GM08714 (cell line): Measurements from ENCODE around the gene PAIP2.
A peak's percentile ranks its signal among the peaks of the same experiment; 100 is the strongest.

Experiments used
- H3K4me3 ChIP-seq: fragments of 200-500 bp; sonication (Bioruptor generic); 2 replicates; pipeline ENCODE4 v1.5.1; 2014; ENCODE audit warnings: mild to moderate bottlenecking, low read length, inconsistent platforms
- ZNF274 ChIP-seq: IDR thresholded peaks from 2 replicates; pipeline ENCODE4 v1.6.1; 2012; ENCODE audit warnings: mild to moderate bottlenecking, low read depth, low read length

Gene PAIP2

DNA sequence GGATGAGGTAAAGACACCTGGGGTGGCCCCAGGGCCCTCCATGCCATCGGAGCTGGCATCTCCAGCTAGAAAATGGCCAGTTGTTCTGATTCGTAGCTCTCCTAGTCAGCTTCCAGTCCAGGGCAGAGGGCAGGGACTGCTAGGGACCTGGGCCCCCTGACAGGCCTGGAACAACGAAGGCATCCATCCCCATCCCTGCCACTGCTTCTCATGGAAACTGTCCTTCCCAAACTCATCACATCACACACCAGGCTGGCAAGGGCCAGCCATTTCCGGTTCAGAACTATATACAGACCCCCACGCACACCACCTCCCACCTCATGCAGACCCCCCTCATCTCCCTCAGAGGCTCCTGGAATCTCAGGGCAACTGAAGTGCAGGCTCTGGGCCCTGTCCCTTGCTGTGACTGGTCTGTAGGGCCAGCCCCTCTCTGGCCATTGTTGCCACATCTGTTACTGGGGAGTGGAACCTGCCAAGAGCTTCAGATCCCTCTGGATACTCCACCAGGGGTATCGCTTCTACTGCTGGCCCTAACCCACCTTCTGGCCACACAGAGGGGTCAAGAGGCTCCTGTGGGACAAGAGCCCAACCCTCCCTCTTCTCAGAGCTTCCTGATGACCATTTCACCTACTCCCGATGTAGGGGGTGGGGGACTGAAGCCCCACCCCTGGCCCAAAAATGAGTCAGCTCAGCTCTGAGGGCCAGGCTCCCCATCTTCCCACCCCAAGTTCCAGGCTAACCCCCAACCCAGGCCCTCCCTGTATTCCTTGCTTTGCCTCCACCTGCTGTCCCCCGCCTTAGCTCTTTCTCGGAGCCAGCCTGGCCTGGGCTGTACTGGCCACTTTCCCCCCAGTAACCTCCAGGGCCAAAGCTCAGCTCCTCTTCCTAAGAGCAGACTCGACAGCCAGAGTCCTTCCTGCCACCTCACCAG, 49.2 kb downstream of the PAIP2 start:
- no peak for TF ChIP-seq ZNF274
- peak overlapping the region; percentile 55; the same call in 1 of the 2 replicates for H3K4me3 ChIP-seq

DNA sequence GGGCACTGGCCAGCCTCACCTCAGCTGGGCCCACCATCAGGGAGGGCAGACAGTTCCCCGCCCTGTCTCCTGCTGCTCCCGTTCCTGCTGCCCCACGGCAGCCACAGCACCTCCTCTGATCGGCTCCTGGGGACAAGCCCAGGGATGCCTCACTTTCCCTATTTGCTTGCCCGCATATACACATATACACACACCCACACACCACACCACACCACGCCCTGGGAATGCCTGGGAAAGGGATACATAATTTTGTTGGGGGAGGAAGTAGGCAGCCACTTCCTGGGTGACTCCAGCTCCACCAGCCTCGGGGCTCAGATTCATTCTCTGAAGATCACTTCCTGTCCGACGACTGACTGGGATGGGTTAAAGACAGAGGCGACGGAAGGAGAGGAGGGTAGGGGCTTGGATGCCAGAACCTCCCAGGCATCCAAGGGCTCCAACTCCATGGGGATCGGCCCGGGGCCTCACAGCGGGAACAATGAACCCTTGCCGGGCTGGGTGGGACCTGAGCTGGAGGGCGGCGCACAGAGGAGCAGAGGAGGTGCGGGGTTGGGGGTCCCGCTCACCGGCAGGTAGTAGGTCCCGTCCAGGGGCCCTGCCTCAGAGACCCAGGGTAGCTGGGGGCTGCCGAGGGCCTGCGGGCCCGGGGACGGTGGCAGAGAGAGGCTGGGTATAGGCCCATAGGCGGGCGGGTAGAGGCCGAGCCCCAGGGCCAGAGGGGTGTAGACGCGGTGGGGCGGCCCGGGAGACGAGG, 50.1 kb downstream of the PAIP2 start:
- TF ChIP-seq ZNF274 = no peak
- H3K4me3 ChIP-seq = peak overlapping the region; percentile 55; the same call in 1 of the 2 replicates

DNA sequence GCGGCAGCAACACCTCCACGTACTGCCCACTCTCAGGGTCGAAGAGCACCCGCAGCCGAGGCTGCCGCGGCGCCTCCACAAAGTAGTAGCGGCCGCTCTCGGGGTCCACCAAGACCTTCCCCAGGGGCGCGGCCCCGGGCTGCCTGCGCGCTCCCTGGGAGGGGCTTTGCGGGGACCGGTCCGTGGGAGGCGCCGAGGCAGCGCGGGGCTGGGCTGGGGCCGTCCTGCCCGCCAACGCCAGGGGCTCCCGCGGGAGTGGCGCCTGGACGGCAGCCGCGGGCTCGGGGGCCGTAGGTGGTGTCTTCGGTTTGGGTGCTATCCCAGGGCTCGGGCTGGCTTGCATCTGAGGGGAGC, 50.6 kb downstream of the PAIP2 start:
- peak overlapping the region; percentile 55; the same call in 1 of the 2 replicates for H3K4me3 ChIP-seq
- no peak for TF ChIP-seq ZNF274

DNA sequence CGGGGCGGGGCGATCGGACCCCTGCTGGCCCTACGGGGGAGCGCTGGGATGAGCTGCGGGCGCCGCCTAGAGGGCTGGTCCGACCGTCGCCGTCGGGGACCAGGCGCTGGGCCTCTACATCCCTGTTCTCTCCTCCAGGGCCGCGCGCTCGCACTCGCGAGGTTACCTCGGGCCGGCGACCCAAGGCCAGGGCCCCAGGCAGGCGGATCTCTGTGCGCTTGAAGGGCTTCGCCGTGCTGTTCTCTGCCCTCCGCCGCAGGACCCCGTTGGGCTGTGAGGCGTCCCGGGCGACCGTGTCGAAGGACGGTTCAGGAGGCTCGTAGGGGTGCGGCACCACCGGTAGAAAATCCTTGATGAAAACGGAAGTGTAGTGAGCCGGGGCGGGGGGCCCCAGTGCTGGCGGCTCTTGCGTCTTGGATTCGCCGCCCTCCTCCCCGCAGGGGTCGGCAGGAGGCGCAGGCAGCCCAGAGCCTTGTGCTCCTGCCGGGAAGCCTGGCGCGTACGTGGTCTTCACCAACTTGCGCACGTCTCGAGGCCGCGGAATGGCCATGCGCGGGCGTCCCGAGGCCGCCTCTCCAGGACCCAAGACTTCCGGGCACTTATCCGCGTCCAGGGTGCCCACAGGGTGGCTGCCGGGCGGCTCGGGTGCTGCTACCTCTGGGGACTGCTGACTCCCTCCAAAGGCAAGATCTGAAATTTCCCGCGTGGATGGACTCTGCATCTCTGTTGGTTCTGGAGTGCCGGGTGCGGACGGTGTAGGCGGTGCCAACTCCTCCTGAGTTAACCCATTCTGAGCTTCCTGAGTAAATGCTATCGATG, 51.2 kb downstream of the PAIP2 start:
- no peak for TF ChIP-seq ZNF274
- peak overlapping the region; percentile 55; the same call in 1 of the 2 replicates for H3K4me3 ChIP-seq

DNA sequence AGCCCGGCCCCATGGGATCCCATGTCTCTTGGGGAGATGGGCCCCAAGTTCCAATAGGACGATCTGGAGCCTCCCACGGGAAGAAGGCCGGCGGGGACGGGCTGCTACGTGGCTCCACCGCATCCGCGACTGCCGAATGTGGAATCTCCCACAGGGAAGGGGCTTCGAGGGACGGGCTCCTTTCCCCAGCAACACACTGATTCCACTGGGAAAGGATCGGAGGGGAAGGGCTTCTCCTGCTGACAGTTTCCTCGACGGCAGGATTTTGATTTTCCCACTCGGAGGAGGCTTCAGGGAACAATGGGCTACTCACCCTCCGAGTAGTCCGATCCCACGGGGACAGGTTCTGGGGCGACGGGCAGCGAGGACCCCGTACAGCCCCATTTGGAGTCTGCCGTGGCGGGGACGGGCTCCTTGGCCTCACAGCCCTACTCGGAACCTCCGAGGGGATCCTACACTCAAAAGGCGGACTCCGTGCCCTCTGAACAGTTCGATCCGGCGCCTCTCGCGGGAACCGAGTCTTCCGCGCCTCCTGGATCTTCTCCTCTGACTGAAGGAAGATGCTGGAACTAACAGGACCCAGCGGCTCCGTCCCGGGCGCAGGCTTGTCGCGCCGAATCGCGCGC, 52.0 kb downstream of the PAIP2 start:
- no peak for TF ChIP-seq ZNF274
- peak overlapping the region; percentile 55; the same call in 1 of the 2 replicates for H3K4me3 ChIP-seq

DNA sequence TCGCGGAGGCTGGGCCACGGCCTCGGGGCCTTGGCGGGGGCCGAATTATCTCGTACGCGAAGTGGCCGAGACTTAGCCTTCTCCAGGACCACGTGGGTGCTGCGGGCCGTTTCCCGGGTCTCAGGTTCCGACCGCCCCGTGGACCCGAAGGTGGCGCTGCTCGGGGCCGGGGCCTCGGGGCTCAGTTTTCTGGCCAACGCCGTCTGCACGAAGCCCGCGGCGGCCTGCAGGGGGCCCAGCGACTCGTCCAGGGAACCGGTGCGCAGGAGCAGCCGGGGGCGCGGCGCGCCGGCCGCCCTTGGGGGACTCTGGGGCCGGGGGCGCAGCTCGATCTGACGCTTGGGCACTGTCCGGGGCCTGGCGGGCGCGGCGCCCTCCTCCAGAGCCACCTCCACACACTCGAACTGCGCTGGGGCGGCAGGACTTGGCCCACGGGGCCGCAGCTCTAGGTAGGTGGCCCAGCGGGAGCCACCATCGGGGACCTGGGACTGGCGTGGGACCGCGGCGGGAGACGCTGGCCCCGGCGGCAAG, 52.5 kb downstream of the PAIP2 start:
- H3K4me3 ChIP-seq = peak overlapping the region; percentile 55; the same call in 1 of the 2 replicates
- no peak for TF ChIP-seq ZNF274

DNA sequence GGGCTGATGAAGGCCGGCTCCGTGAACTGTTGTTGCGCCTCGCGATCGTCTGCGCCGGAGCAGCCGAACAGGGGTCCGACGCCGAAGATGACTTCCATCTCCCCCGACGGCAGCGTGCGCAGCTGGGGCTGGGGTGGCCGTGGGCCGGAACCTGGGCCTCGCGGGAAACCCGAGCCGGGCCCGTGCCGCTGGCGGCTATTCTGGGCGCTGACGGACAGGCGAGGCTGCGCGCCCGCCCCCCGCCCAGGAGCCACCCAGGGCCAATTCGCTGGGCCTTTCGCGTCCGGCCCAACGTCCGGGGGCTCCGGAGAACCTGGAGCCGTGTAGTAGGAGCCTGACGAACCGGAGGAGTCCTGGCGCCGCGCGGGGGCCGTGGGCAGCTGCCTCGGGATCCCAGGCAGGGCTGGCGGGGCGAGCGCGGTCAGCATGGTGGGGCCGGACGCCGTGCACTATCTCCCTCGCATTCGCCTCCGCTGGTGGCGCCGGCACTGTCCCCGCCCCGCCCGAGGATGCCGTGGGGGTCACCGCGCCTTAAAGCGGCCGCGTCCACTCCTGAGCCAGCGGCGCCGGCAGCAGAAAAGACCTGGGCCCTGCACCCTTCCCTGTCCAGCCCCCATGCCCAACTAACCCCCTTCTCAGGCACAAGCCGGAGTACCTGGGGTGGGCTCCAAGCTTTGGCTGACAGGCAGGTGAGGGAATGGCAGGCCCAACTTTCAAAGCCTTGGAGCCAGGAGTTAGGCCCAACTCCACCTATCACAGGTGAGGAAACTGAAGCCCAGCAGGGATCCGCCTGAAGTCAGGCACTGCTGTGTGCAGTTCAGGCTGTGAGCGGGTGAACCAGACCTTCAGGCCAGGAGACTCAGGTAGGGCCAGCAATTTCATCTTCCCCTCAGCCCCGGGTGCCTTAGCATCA, 53.3 kb downstream of the PAIP2 start, which contains the start of gene PROB1:
Gene PROB1, minus strand, starts transcription at position 451 of the 913 bp plus-strand sequence. Its CDS starts 23 bp downstream, at position 428.
- peak within 1 kb of the TSS; percentile 55; the same call in 1 of the 2 replicates for H3K4me3 ChIP-seq
- TF ChIP-seq ZNF274 = no peak

DNA sequence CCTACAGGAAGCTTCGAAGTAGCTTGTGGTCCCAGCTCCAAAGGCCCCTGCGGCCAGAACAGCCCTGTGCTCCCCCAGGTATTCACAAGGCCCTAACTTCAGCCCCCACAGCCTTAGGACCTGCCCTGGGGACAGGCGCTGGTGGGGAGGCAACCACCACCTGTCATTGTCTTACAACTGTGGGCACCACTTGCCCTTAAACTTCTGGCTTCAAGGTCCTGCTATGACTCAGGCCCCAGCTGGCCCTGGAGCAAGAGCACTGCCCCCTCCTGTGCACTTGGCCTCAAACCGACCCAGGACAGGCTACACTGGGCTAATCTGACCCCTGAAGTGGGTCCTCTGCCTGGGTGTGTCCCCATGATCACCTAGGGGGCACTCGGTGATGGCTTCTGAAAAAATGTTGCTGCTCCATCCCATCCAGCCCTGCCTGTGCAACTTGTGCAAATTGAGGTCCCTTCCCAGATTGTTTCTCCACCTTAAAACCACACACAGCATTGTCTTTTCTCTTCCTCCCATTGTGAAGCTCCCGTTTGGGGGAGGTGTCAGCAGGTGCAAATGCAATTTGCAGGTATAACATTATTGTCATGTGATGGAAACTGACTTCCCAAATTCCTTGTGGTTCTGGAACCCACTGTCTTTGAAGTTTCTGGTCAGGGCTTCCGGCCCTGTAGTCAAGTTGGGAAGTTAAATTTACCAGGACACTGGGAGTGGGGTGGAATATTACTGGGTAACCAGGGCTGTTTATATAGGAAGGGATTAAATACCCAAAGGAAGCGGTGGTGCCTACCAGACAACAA, 54.4 kb downstream of the PAIP2 start:
- TF ChIP-seq ZNF274 = no peak
- no peak overlapping the region for H3K4me3 ChIP-seq

DNA sequence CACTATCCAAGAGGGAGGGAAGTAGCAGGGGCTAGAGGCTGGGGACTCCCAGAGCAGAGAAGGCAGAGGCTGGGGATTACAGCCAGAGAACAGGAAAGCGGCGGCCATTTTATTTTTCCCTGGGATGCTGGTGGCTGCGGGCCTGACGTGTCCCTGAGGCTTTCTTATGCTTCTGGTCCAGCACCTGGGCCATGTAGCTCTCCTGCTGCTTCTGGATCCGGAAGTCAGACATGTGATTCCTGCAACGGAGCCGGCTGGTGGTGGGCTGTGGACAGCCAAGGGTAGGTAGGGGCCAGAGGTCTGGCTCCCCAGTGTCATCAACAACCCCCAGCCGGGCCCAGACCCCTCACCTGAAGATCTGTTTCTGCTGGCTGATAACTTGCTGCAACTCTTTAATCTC, 55.0 kb downstream of the PAIP2 start:
- no peak for TF ChIP-seq ZNF274
- no peak overlapping the region for H3K4me3 ChIP-seq

DNA sequence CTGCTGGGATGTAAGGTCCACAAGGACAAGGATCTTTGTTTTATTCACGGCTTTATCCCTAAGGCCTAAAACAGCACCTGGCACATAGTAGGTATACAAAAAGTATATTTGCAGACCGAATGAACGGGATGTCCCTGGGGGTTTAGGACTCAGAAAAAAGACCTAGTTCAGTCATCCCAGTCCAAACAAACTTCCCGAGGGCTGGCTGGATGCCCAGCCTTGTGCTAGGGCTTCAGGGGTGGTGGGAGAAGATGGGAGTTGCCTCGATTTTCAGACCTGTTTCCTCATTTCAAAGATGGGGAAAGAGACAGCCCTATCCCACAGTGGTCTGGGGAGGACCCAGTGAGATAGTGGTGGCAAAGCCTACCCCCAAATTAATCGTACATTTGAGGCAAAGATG, 56.3 kb downstream of the PAIP2 start:
- TF ChIP-seq ZNF274 = no peak
- H3K4me3 ChIP-seq = no peak overlapping the region

DNA sequence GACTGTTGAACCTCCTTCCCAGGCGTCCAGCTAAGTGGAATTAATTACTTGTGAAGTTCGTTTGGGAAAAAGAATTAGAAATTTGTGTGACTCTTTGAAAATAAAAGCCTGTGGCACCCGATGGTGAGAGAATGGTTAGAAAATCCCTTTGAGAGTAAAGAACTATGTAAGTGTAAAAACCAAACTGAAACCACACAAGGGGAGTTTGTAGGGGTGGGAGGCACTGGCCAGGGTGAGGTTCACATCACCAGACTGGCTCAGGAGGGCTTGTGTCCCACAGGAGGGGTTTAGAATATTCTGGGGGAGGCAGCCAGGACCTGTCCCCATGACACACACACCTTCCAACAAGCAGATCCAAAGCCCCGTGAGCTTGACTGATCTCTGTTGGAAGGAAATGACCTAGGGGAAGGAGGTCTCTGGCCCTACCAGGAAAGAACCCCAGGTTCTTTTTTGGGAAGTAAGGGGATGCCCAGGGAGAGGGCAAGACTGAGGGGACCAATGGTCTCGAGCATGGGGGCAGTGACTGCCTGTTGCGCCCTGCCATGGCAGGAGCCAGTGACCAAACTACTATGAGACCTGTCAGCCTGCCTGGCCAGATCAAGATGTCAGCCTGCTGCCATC, 58.0 kb downstream of the PAIP2 start:
- H3K4me3 ChIP-seq = no peak overlapping the region; the same call in 1 of the 2 replicates
- no peak for TF ChIP-seq ZNF274
